AG09309 (cell line): ENCODE data around the gene ATP6V0B.

Experiments used
- DNase-seq: peaks from one replicate; pipeline ENCODE4 v3.0.0-alpha.2; 2010; ENCODE audit warnings: low read depth
- H3K4me3 ChIP-seq: 2 replicates; pipeline ENCODE4 v1.5.1; 2011; ENCODE audit warnings: mild to moderate bottlenecking, low read depth, low read length, moderate library complexity; ENCODE audit not compliant: control insufficient read depth
- CTCF ChIP-seq: IDR thresholded peaks from 2 replicates; pipeline ENCODE4 v1.5.1; 2011; ENCODE audit warnings: mild to moderate bottlenecking, low read depth, low read length, inconsistent platforms; ENCODE audit not compliant: insufficient read depth, control insufficient read depth; ENCODE audit errors: missing control alignments

Gene ATP6V0B

GRCh38 chr1:43933386-43934100 is 41.2 kb upstream of the ATP6V0B start, which contains the start of gene ARTN:
Gene ARTN (plus strand): TSS chr1:43933801. CDS start chr1:43935657, 1,856 bp downstream.
- no peak for DNase-seq
- peak within 1 kb of the TSS; percentile 43 for H3K4me3 ChIP-seq
- no peak for TF ChIP-seq CTCF

- no peak for DNase-seq
- H3K4me3 ChIP-seq = no peak overlapping the region
- peak; percentile 97 for TF ChIP-seq CTCF
Observed at GRCh38 chr1:43934101-43934985, 40.4 kb upstream of the ATP6V0B start.

- DNase-seq = no peak
- TF ChIP-seq CTCF = no peak
- no peak overlapping the region for H3K4me3 ChIP-seq
Observed at GRCh38 chr1:43934986-43935324, 39.8 kb upstream of the ATP6V0B start.

- no peak for TF ChIP-seq CTCF
- DNase-seq = no peak
- peak overlapping the region; percentile 14 for H3K4me3 ChIP-seq
Observed at GRCh38 chr1:43935711-43936427, 38.9 kb upstream of the ATP6V0B start.

- DNase-seq = no peak
- H3K4me3 ChIP-seq = no peak overlapping the region
- peak; percentile 10 for TF ChIP-seq CTCF
Observed at GRCh38 chr1:43936431-43937151, 38.2 kb upstream of the ATP6V0B start.
